Gastrocnemius medialis (tissue), 4 donors: Measurements from ENCODE around the gene DMAC1. TPM values are rescaled to one million over a fixed set of nuclear protein-coding genes. Genes with fewer than 3 reads are reported as not detected.

ENCODE experiments used
- ATAC-seq, 2 donors: fragments of 150-250 bp; one replicate each; pipeline ENCODE4 v1.9.1; 2016
- DNase-seq, 2 donors: peaks; one replicate each; pipeline ENCODE4 v3.0.0-alpha.2; 2019
- H3K27ac ChIP-seq, 4 donors: fragments of 200-600 bp; sonication (generic); 1 replicate in 1 of 4; 2 replicates in 3 of 4; pipeline ENCODE4 v1.5.1; 2016 to 2018; ENCODE audit warnings: mild to moderate bottlenecking in 2 of 4, moderate library complexity in 1 of 4
- H3K27me3 ChIP-seq, 3 donors: fragments of 200-600 bp; sonication (generic) in 2 of 3; 1 replicate in 1 of 3; 2 replicates in 2 of 3; pipeline versions ENCODE4 v1.5.1 to v1.6.0; 2016 to 2019; ENCODE audit warnings: mild to moderate bottlenecking in 1 of 3, moderate library complexity in 1 of 3
- H3K36me3 ChIP-seq, 2 donors: fragments of 200-600 bp; sonication (generic) in 1 of 2; one replicate each; pipeline ENCODE4 v1.5.1; 2017 to 2018
- H3K4me1 ChIP-seq, 2 donors: fragments of 200-600 bp; sonication (generic) in 1 of 2; one replicate each; pipeline ENCODE4 v1.5.1; 2016 to 2017; ENCODE audit warnings: mild to moderate bottlenecking in 2 of 2
- H3K4me3 ChIP-seq, 4 donors: fragments of 200-600 bp; sonication (generic) in 3 of 4; 1 replicate in 1 of 4; 2 replicates in 3 of 4; pipeline ENCODE4 v1.5.1; 2016 to 2019; ENCODE audit warnings: mild to moderate bottlenecking in 2 of 4
- H3K9me3 ChIP-seq, 3 donors: fragments of 200-600 bp; sonication (generic) in 2 of 3; 1 replicate in 1 of 3; 2 replicates in 2 of 3; pipeline ENCODE4 v1.5.1; 2016 to 2019
- POLR2A ChIP-seq, 2 donors: fragments of 450-650 bp; IDR thresholded peaks; one replicate each; pipeline ENCODE4 v1.6.1; 2017; ENCODE audit warnings: antibody characterized with exemption in 2 of 2, mild to moderate bottlenecking in 2 of 2, moderate library complexity in 2 of 2
- in situ Hi-C, 4 donors: fragments of 200-750 bp; cut with MboI; loops; one replicate each; pipeline versions ENCODE4 v1.15.0 to v1.8.0; 2017; ENCODE audit warnings: low sequenced_read_pairs in 4 of 4
- intact Hi-C: fragments of 100-400 bp; cut with DNase I; formaldehyde crosslinking; loops from one replicate; pipeline ENCODE4 v1.15.1; 2023; ENCODE audit warnings: low total_unique reads
- total RNA-seq, 4 donors: library from RNA; depleted of rRNA; stranded (reverse); fragments of >200 nt; gene quantifications; one replicate each; pipeline versions ENCODE4 v1.1.0 to v1.2.3, GENCODE V29; 2016
- TF ChIP-seq, protein P1 (sequence below), 5 experiments: fragments of 450-650 bp in 3 of 5; fragments of 200-600 bp in 2 of 5; sonication (generic) in 2 of 5; IDR thresholded peaks in 4 of 5; conservative IDR thresholded peaks in 1 of 5; 1 replicate in 4 of 5; 2 replicates in 1 of 5; pipeline ENCODE4 v1.5.1; 2016 to 2019; ENCODE audit warnings: antibody characterized with exemption in 5 of 5, mild to moderate bottlenecking in 3 of 5, moderate library complexity in 3 of 5

Gene DMAC1
- total RNA-seq, 4 donors from 2014 or later, result 15.6 to 23.4 (median 21.2) TPM

DNA sequence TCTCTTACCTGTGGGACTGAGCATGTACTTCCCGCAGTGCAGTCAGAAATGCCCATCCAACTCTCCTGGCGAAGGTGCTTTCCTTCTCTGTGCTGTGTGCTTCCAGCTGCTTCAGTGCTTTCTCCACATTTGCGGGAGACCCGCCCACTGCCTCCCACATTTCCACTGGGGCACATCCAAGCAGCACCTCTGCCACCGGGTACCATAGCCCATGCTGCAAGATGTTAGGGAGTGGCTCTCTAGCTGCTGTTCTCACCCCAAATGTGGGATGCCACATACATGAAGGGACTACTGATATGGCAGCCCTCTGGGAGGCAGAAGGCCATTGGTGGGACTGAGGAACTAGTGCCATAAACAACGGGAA, 8.8 kb downstream of the DMAC1 start:
- TF ChIP-seq, protein P1, sequence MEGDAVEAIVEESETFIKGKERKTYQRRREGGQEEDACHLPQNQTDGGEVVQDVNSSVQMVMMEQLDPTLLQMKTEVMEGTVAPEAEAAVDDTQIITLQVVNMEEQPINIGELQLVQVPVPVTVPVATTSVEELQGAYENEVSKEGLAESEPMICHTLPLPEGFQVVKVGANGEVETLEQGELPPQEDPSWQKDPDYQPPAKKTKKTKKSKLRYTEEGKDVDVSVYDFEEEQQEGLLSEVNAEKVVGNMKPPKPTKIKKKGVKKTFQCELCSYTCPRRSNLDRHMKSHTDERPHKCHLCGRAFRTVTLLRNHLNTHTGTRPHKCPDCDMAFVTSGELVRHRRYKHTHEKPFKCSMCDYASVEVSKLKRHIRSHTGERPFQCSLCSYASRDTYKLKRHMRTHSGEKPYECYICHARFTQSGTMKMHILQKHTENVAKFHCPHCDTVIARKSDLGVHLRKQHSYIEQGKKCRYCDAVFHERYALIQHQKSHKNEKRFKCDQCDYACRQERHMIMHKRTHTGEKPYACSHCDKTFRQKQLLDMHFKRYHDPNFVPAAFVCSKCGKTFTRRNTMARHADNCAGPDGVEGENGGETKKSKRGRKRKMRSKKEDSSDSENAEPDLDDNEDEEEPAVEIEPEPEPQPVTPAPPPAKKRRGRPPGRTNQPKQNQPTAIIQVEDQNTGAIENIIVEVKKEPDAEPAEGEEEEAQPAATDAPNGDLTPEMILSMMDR (IDR thresholded peaks at IDR 0.05 in 4 of 5, conservative IDR thresholded peaks at IDR 0.05 in 1 of 5), result no peak
- TF ChIP-seq POLR2A (IDR thresholded peaks at IDR 0.05), result no peak
- no peak for ATAC-seq

DNA sequence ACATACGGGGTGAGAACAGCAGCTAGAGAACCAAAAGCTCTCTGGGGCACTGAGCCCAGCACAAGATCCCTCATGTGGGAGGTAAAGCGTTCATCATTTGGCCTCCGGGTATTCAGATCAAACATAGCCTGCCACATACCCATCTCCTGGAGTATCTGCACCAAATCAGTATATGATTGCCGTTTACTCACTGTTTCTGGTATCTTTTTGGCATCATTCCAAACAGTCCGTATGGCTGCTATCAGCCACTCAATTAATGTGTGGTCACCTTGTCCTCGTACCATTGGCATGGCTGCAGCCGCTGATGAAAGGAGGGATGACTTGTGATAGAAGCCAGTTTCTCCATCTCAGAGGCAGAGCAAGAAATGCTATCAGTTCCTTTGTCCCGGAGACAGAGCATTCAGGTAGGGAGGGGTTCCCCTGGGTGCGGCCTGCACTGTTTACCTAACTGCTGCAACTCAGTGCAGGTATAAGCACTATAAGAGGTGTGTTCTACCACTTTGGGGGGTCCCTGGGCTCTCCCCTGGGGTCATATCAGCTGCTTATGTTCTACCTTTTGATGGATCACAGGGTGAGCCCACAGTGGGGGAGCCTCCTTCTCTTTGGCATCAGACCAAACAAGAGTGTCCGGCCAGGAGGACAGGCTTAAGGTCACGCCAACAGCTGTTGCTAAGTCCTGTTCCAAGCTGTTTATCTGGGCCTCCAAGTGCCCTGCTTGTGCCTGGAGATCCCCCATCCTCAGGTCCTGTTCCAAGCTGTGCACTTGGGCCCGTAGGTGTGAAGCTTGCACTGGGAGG, 9.4 kb downstream of the DMAC1 start:
- ATAC-seq (no peak), DNase-seq (no peak)
- H3K27ac ChIP-seq, result no peak overlapping the region
- peaks cover 0 to 52% of the 10 kb centered on the region in 2 donors for H3K36me3 ChIP-seq
- in situ Hi-C loops (loop anchor here in 1 of 4 donors (25.0 kb wide), 1 partner anchor 103 kb away; no protein-coding TSS in a partner anchor), intact Hi-C loops (loop anchor here (10.0 kb wide), 1 partner anchor 1105 kb away; no protein-coding TSS in a partner anchor)
- no peak overlapping the region for H3K4me3 ChIP-seq
- H3K9me3 ChIP-seq, result no peaks in the 10 kb centered on the region
- TF ChIP-seq, protein P1 (IDR thresholded peaks at IDR 0.05 in 4 of 5, conservative IDR thresholded peaks at IDR 0.05 in 1 of 5), result no peak
- TF ChIP-seq POLR2A (IDR thresholded peaks at IDR 0.05), result no peak
- no peaks in the 10 kb centered on the region for H3K27me3 ChIP-seq
- H3K4me1 ChIP-seq, result no peaks in the 10 kb centered on the region

More for the DNA sequence above, 8.8 kb downstream of the DMAC1 start:
- H3K4me1 ChIP-seq, result no peaks in the 10 kb centered on the region
- no peaks in the 10 kb centered on the region for H3K9me3 ChIP-seq
- no peak overlapping the region for H3K4me3 ChIP-seq
- H3K27me3 ChIP-seq, result no peaks in the 10 kb centered on the region
- H3K27ac ChIP-seq, result no peak overlapping the region
- in situ Hi-C loops, result loop anchor here in 1 of 4 donors (25.0 kb wide), 1 partner anchor 104 kb away; no protein-coding TSS in a partner anchor
- intact Hi-C loops, result loop anchor here (10.0 kb wide), 1 partner anchor 1106 kb away; no protein-coding TSS in a partner anchor
- DNase-seq, result no peak
- peaks cover 0 to 58% of the 10 kb centered on the region in 2 donors for H3K36me3 ChIP-seq

DNA sequence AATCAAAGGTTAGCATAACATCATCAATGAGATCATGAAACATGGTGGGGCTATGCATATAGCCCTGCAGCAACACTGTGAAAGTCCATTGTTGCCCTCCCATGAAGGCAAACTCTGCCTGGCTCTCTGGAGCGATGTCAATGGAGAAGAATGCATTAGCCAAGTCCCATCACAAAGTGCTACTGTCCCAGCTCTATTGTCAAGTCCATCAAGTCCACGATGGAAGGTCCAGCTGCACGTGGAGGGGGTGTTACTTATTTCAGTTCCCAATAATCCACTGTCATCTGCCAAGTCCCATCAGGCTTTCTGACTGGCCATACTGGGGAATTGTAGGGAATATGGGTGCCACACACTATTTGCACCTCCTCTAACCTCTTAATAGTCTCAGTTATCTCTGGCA, 10.8 kb downstream of the DMAC1 start:
- no peaks in the 10 kb centered on the region for H3K27me3 ChIP-seq
- intact Hi-C loops (no loop called here), in situ Hi-C loops (loop anchor here in 1 of 4 donors (25.0 kb wide), 1 partner anchor 101 kb away; no protein-coding TSS in a partner anchor)
- TF ChIP-seq, protein P1 (IDR thresholded peaks at IDR 0.05 in 4 of 5, conservative IDR thresholded peaks at IDR 0.05 in 1 of 5), result no peak
- TF ChIP-seq POLR2A (IDR thresholded peaks at IDR 0.05), result no peak
- DNase-seq (no peak), ATAC-seq (no peak)
- H3K9me3 ChIP-seq, result no peaks in the 10 kb centered on the region
- no peaks in the 10 kb centered on the region for H3K4me1 ChIP-seq
- H3K36me3 ChIP-seq, result peaks cover 0 to 39% of the 10 kb centered on the region in 2 donors
- no peak overlapping the region for H3K27ac ChIP-seq
- no peak overlapping the region for H3K4me3 ChIP-seq

DNA sequence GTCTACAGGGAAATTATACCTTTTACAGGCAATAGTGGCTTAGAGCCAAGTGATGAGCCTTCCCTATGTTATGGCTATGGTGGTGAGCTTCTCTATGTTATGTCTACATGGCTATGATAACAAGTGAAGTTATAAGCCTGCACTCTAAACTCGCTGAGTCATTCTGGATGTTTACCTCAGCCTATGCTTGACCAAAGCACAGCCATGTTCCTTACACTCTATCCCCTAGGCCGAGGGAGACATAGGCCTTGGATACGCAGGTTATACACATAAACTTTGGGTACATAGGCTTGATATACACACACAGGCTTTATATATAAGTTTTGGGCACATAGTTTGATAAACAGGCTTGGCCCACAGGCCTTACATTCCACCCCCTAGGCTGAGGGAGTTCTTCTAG, 13.8 kb downstream of the DMAC1 start:
- H3K36me3 ChIP-seq, result peaks cover 0 to 24% of the 10 kb centered on the region in 2 donors
- H3K9me3 ChIP-seq, result no peaks in the 10 kb centered on the region
- intact Hi-C loops, result no loop called here
- no peak for DNase-seq
- no peak overlapping the region for H3K27ac ChIP-seq
- no peak overlapping the region for H3K4me3 ChIP-seq
- in situ Hi-C loops, result loop anchor here in 1 of 4 donors (25.0 kb wide), 1 partner anchor 99 kb away; no protein-coding TSS in a partner anchor
- H3K4me1 ChIP-seq, result no peaks in the 10 kb centered on the region
- no peak for TF ChIP-seq POLR2A (IDR thresholded peaks at IDR 0.05)
- TF ChIP-seq, protein P1 (IDR thresholded peaks at IDR 0.05 in 4 of 5, conservative IDR thresholded peaks at IDR 0.05 in 1 of 5), result no peak
- no peak for ATAC-seq
- no peaks in the 10 kb centered on the region for H3K27me3 ChIP-seq
